Osteocyte (in vitro differentiated cells): ENCODE results near the gene IL17RA. TPM values are rescaled to one million over a fixed set of nuclear protein-coding genes. Genes with fewer than 3 reads are reported as not detected.

Source experiments
- DNase-seq: peaks from one replicate; pipeline ENCODE4 v3.0.0; 2021; ENCODE audit warnings: mixed read lengths; ENCODE audit not compliant: unreplicated experiment; ENCODE audit errors: extremely low spot score
- H3K27ac Mint-ChIP-seq: one replicate; pipeline ENCODE4 v1.8.0; 2021; ENCODE audit warnings: mild to moderate bottlenecking, mixed read lengths; ENCODE audit not compliant: unreplicated experiment
- H3K27me3 Mint-ChIP-seq: one replicate; pipeline ENCODE4 v1.8.0; 2021; ENCODE audit warnings: mixed read lengths; ENCODE audit not compliant: unreplicated experiment
- H3K36me3 Mint-ChIP-seq: one replicate; pipeline ENCODE4 v1.8.0; 2021; ENCODE audit warnings: mixed read lengths; ENCODE audit not compliant: unreplicated experiment
- H3K4me1 Mint-ChIP-seq: one replicate; pipeline ENCODE4 v1.8.0; 2021; ENCODE audit warnings: mixed read lengths; ENCODE audit not compliant: unreplicated experiment
- H3K4me3 Mint-ChIP-seq: one replicate; pipeline ENCODE4 v1.8.0; 2021; ENCODE audit warnings: mild to moderate bottlenecking, moderate library complexity, mixed read lengths; ENCODE audit not compliant: unreplicated experiment
- H3K9me3 Mint-ChIP-seq: one replicate; pipeline ENCODE4 v1.8.0; 2021; ENCODE audit warnings: mixed read lengths; ENCODE audit not compliant: unreplicated experiment
- total RNA-seq: library from RNA; stranded (reverse); gene quantifications from 2 replicates; pipeline ENCODE4 v1.2.1, GENCODE V29; 2021
- TF ChIP-seq, protein P1 (sequence below): fragments of 200-600 bp; sonication (generic); IDR thresholded peaks from 2 replicates; pipeline ENCODE4 v1.5.0; 2021; ENCODE audit warnings: antibody characterized with exemption, mild to moderate bottlenecking, moderate library complexity

IL17RA gene
- total RNA-seq, 1 donor from 2014 or later, result 12.1 TPM

DNA sequence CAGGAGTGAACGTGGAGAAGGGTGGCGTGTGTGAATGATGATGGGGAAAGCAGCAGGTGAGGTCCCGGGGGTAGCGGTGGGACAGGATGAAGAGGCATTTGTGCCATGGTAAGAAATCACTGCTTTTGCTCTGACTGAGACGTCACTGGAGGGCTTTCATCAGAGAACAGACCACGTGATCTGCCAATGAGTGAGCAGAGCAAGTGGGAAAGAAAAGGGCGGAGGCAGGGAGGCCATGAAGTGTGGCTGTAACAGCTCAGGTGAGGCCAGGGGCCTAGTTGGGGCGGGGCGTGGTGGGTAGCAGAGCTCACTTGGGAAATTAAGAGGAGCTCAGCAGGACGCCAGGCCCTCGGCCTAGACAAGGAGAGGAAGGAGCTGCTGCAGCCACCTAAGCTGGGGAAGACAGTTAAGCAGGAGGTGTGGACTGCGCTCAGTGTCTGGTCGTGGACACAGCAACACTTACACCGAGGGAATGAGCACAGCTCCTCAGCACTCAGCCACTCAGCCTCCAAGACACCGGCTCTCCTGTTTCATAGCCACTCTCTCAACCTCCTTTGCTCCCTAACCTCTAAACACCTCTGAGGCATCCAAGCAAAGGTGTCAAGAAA, 50.5 kb downstream of the IL17RA start:
- TF ChIP-seq, protein P1, sequence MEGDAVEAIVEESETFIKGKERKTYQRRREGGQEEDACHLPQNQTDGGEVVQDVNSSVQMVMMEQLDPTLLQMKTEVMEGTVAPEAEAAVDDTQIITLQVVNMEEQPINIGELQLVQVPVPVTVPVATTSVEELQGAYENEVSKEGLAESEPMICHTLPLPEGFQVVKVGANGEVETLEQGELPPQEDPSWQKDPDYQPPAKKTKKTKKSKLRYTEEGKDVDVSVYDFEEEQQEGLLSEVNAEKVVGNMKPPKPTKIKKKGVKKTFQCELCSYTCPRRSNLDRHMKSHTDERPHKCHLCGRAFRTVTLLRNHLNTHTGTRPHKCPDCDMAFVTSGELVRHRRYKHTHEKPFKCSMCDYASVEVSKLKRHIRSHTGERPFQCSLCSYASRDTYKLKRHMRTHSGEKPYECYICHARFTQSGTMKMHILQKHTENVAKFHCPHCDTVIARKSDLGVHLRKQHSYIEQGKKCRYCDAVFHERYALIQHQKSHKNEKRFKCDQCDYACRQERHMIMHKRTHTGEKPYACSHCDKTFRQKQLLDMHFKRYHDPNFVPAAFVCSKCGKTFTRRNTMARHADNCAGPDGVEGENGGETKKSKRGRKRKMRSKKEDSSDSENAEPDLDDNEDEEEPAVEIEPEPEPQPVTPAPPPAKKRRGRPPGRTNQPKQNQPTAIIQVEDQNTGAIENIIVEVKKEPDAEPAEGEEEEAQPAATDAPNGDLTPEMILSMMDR, result no peak
- H3K9me3 Mint-ChIP-seq, result no peaks in the 10 kb centered on the region
- H3K36me3 Mint-ChIP-seq, result peaks cover 8% of the 10 kb centered on the region
- H3K27ac Mint-ChIP-seq, result no peak overlapping the region
- no peak overlapping the region for H3K4me3 Mint-ChIP-seq
- no peaks in the 10 kb centered on the region for H3K27me3 Mint-ChIP-seq
- no peak for DNase-seq
- H3K4me1 Mint-ChIP-seq, result no peaks in the 10 kb centered on the region

DNA sequence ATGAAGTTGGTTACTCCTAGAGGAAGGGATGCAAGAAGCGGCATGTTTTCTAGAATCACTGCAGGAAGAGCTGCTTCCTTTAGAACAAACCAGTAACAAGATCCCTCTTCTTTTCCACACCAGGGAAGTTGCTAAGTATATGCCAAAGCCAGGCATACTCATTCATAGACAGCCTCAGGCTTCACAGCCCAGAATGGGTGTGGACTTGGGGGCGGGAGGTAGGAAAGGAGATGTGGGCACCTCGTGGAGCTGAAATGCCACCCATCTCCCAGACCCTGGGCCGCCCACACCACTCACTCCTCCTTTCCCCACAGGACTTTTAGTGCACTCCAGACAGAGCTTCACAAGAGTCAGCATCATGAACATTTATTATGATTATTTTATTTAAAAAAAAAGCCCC, 52.4 kb downstream of the IL17RA start:
- TF ChIP-seq, protein P1, result no peak
- H3K27ac Mint-ChIP-seq, result no peak overlapping the region
- H3K4me3 Mint-ChIP-seq, result no peak overlapping the region
- no peak for DNase-seq
- no peaks in the 10 kb centered on the region for H3K27me3 Mint-ChIP-seq
- no peaks in the 10 kb centered on the region for H3K4me1 Mint-ChIP-seq
- no peaks in the 10 kb centered on the region for H3K9me3 Mint-ChIP-seq
- H3K36me3 Mint-ChIP-seq, result peaks cover 8% of the 10 kb centered on the region

GRCh38 chr22:17137861-17138425, 53.1 kb downstream of the IL17RA start:
- H3K27ac Mint-ChIP-seq, result no peak overlapping the region
- H3K4me3 Mint-ChIP-seq, result no peak overlapping the region
- H3K4me1 Mint-ChIP-seq, result no peaks in the 10 kb centered on the region
- no peak for DNase-seq
- TF ChIP-seq, protein P1, result no peak
- H3K27me3 Mint-ChIP-seq, result no peaks in the 10 kb centered on the region
- no peaks in the 10 kb centered on the region for H3K9me3 Mint-ChIP-seq
- H3K36me3 Mint-ChIP-seq, result peaks cover 12% of the 10 kb centered on the region

- no peaks in the 10 kb centered on the region for H3K27me3 Mint-ChIP-seq
- H3K4me1 Mint-ChIP-seq, result no peaks in the 10 kb centered on the region
- no peaks in the 10 kb centered on the region for H3K9me3 Mint-ChIP-seq
- H3K36me3 Mint-ChIP-seq, result peaks cover 13% of the 10 kb centered on the region
- TF ChIP-seq, protein P1, result no peak
- H3K4me3 Mint-ChIP-seq, result no peak overlapping the region
- H3K27ac Mint-ChIP-seq, result no peak overlapping the region
- DNase-seq, result no peak
These were observed 53.7 kb downstream of the IL17RA start for GRCh38 chr22:17138513-17138912.

- TF ChIP-seq, protein P1, result no peak
- H3K27me3 Mint-ChIP-seq, result no peaks in the 10 kb centered on the region
- H3K27ac Mint-ChIP-seq, result no peak overlapping the region
- no peaks in the 10 kb centered on the region for H3K9me3 Mint-ChIP-seq
- peaks cover 15% of the 10 kb centered on the region for H3K36me3 Mint-ChIP-seq
- no peak overlapping the region for H3K4me3 Mint-ChIP-seq
- no peaks in the 10 kb centered on the region for H3K4me1 Mint-ChIP-seq
- DNase-seq, result no peak
These were observed 55.2 kb downstream of the IL17RA start for GRCh38 chr22:17140022-17140421.
